Right lobe of liver (tissue), 6 donors: ENCODE results near the gene HBA1. TPM values are rescaled to one million over a fixed set of nuclear protein-coding genes. Genes with fewer than 3 reads are reported as not detected.
"Not testable (repeated sequence)": the region's sequence is repeated elsewhere in the genome, so short reads cannot be mapped to it uniquely, and the experiment has no call there.

Source experiments
- ATAC-seq, 4 donors: fragments of 200-7000 bp; cut with Tn5 transposase; one replicate each; pipeline ENCODE4 v1.9.1; 2020; ENCODE audit warnings: mild to moderate bottlenecking in 4 of 4, moderate library complexity in 4 of 4
- DNase-seq, 3 donors: peaks; one replicate each; pipeline ENCODE4 v3.0.0-alpha.2; 2020
- H3K27ac ChIP-seq, 3 donors: fragments of 200-600 bp; one replicate each; pipeline ENCODE4 v1.8.0; 2022
- H3K27me3 ChIP-seq, 2 donors: fragments of 200-600 bp; one replicate each; pipeline ENCODE4 v1.8.0; 2022
- H3K36me3 ChIP-seq, 4 donors: fragments of 200-600 bp; sonication (generic) in 1 of 4; one replicate each; pipeline versions ENCODE4 v1.5.1 to v1.8.0; 2017 to 2022; ENCODE audit warnings: control low read depth in 1 of 4
- H3K4me1 ChIP-seq, 4 donors: fragments of 200-600 bp; sonication (generic) in 1 of 4; one replicate each; pipeline versions ENCODE4 v1.5.1 to v1.8.0; 2017 to 2022; ENCODE audit warnings: control low read depth in 1 of 4
- H3K4me3 ChIP-seq, 3 donors: fragments of 200-600 bp; one replicate each; pipeline ENCODE4 v1.8.0; 2022
- H3K9me3 ChIP-seq, 4 donors: fragments of 200-600 bp; sonication (generic) in 1 of 4; one replicate each; pipeline versions ENCODE4 v1.5.1 to v1.8.0; 2017 to 2022; ENCODE audit warnings: control low read depth in 1 of 4
- CTCF ChIP-seq, 4 donors: fragments of 200-600 bp in 3 of 4; fragments of 450-650 bp in 1 of 4; IDR thresholded peaks; one replicate each; pipeline versions ENCODE4 v1.5.1 to v1.8.0; 2016 to 2022; ENCODE audit warnings: antibody characterized with exemption in 4 of 4, mild to moderate bottlenecking in 2 of 4
- POLR2A ChIP-seq: fragments of 450-650 bp; IDR thresholded peaks from one replicate; pipeline ENCODE4 v1.6.1; 2017; ENCODE audit warnings: antibody characterized with exemption, mild to moderate bottlenecking
- WGBS: methylation state at CpG from one replicate; pipeline ENCODE4 v1.1.6; 2018; ENCODE audit warnings: low coverage, low lambda C conversion rate; ENCODE audit not compliant: insufficient coverage; ENCODE audit errors: missing lambda C conversion rate; 5-methylcytosine and 5-hydroxymethylcytosine counted together
- intact Hi-C, 2 donors: fragments of 100-400 bp; cut with DNase I; formaldehyde crosslinking; loops; one replicate each; pipeline versions ENCODE4 v1.11.2 to v1.14.1; 2022
- total RNA-seq, 6 experiments: library from RNA; depleted of rRNA in 2 of 6; stranded (reverse); fragments of >200 nt in 2 of 6; fragmentation: NEBNext Ultra II Directional in 3 of 6; extraction: Animal tissue kit (Norgen Biotek cat#: 25700) in 3 of 6; gene quantifications; one replicate each; pipeline versions ENCODE4 v1.1.0 to v1.2.4, GENCODE V29; 2016 to 2023
- donor health status: DM: no; HTN: yes; CAD: no.
- donor health status: DM: no; HTN: no; CAD: no.
- donor health status: DM: no; HTN: no; CAD: no.
- donor health status: DM: no; HTN: yes; CAD: no.
- donor health status: DM: no; HTN: yes; CAD: no.

HBA1 gene
- total RNA-seq, 6 experiments from 2014 or later = 8.0 to 789 (median 84.3) TPM

GRCh38 chr16:193441-193840 lies 17.0 kb downstream of the HBA1 start:
- ATAC-seq = no peak
- no peak for DNase-seq
- 94% methylated on average over 11 of the region's 15 CpGs for WGBS
- H3K36me3 ChIP-seq = peaks cover 9 to 96% (median 39%) of the 10 kb centered on the region in 4 donors
- no peaks in the 10 kb centered on the region for H3K9me3 ChIP-seq
- no peak overlapping the region for H3K4me3 ChIP-seq
- no peak for TF ChIP-seq CTCF (IDR thresholded peaks at IDR 0.05)
- no peak for TF ChIP-seq POLR2A
- H3K27ac ChIP-seq = no peak overlapping the region
- no peaks in the 10 kb centered on the region for H3K27me3 ChIP-seq
- intact Hi-C loops = no loop called here
- no peaks in the 10 kb centered on the region for H3K4me1 ChIP-seq

GRCh38 chr16:194516-194915 lies 18.0 kb downstream of the HBA1 start:
- ATAC-seq (no peak), DNase-seq (no peak)
- Histone ChIP-seq H3K4me3 (no peak overlapping the region), H3K27ac (no peak overlapping the region), H3K27me3 (no peaks in the 10 kb centered on the region), H3K36me3 (peaks cover 8 to 96% (median 42%) of the 10 kb centered on the region in 4 donors), H3K9me3 (no peaks in the 10 kb centered on the region), H3K4me1 (no peaks in the 10 kb centered on the region)
- intact Hi-C loops = no loop called here
- WGBS = 100% methylated on average over 1 of the region's 6 CpGs
- TF ChIP-seq CTCF (IDR thresholded peaks at IDR 0.05) = no peak
- TF ChIP-seq POLR2A = no peak

- Histone ChIP-seq H3K4me3 (no peak overlapping the region), H3K27ac (no peak overlapping the region), H3K27me3 (no peaks in the 10 kb centered on the region), H3K9me3 (no peaks in the 10 kb centered on the region), H3K36me3 (peaks cover 10 to 81% (median 36%) of the 10 kb centered on the region in 4 donors), H3K4me1 (no peaks in the 10 kb centered on the region)
- no peak for DNase-seq
- TF ChIP-seq CTCF (IDR thresholded peaks at IDR 0.05) (no peak), POLR2A (no peak)
- no peak for ATAC-seq
- intact Hi-C loops = no loop called here
- no CpG with 5 or more reads among the region's 5 CpGs for WGBS
Observed at GRCh38 chr16:200388-200787, 23.9 kb downstream of the HBA1 start.

- H3K27ac ChIP-seq = no peak overlapping the region
- H3K4me1 ChIP-seq = no peaks in the 10 kb centered on the region
- intact Hi-C loops = no loop called here
- TF ChIP-seq CTCF (IDR thresholded peaks at IDR 0.05) (no peak), POLR2A (no peak)
- H3K4me3 ChIP-seq = no peak overlapping the region
- DNase-seq = no peak
- no peak for ATAC-seq
- peaks cover 10 to 81% (median 40%) of the 10 kb centered on the region in 4 donors for H3K36me3 ChIP-seq
- no peaks in the 10 kb centered on the region for H3K27me3 ChIP-seq
- 91% methylated on average over 4 of the region's 4 CpGs for WGBS
- H3K9me3 ChIP-seq = no peaks in the 10 kb centered on the region
Observed at GRCh38 chr16:203246-203645, 26.8 kb downstream of the HBA1 start.

- WGBS = 85% methylated on average over 8 of the region's 9 CpGs
Observed at GRCh38 chr16:204046-204445, 27.6 kb downstream of the HBA1 start.

GRCh38 chr16:209359-209758 lies 32.9 kb downstream of the HBA1 start:
- ATAC-seq, H3K9me3 ChIP-seq, H3K4me3 ChIP-seq, H3K4me1 ChIP-seq, DNase-seq, intact Hi-C loops, H3K27ac ChIP-seq, H3K27me3 ChIP-seq: not testable (repeated sequence)
- WGBS = 76% methylated on average over 3 of the region's 4 CpGs
- peaks cover 0 to 68% (median 27%) of the 10 kb centered on the region in 4 donors for H3K36me3 ChIP-seq

More at GRCh38 chr16:204046-204445, 27.6 kb downstream of the HBA1 start:
- ATAC-seq, intact Hi-C loops, H3K9me3 ChIP-seq, H3K4me1 ChIP-seq, H3K27me3 ChIP-seq, DNase-seq, H3K27ac ChIP-seq, H3K4me3 ChIP-seq: not testable (repeated sequence)
- peaks cover 3 to 81% (median 38%) of the 10 kb centered on the region in 4 donors for H3K36me3 ChIP-seq

- intact Hi-C loops, H3K4me1 ChIP-seq, DNase-seq, ATAC-seq, H3K9me3 ChIP-seq, H3K27me3 ChIP-seq, H3K27ac ChIP-seq, H3K4me3 ChIP-seq: not testable (repeated sequence)
- 81% methylated on average over 5 of the region's 14 CpGs for WGBS
- H3K36me3 ChIP-seq = peaks cover 0 to 65% (median 15%) of the 10 kb centered on the region in 4 donors
Observed at GRCh38 chr16:211631-212180, 35.2 kb downstream of the HBA1 start.
